HEK293 (cell line): Measurements from ENCODE around the gene HAUS5.

Experiments
- KLF1 ChIP-seq: fragments of 450-650 bp; formaldehyde crosslinking; IDR thresholded peaks from 2 replicates; pipeline ENCODE4 v1.5.1; 2016; ENCODE audit warnings: missing biosample characterization, missing genetic modification characterization
- KLF9 ChIP-seq: fragments of 450-650 bp; formaldehyde crosslinking; IDR thresholded peaks from 2 replicates; pipeline ENCODE4 v1.5.1; 2016; ENCODE audit warnings: missing biosample characterization, missing genetic modification characterization, low read depth
- PRDM1 ChIP-seq: fragments of 450-650 bp; formaldehyde crosslinking; IDR thresholded peaks from 2 replicates; pipeline ENCODE4; 2016; ENCODE audit warnings: missing biosample characterization, missing genetic modification characterization
- PRDM2 ChIP-seq: fragments of 450-650 bp; formaldehyde crosslinking; IDR thresholded peaks from 2 replicates; pipeline ENCODE4 v1.5.1; 2016; ENCODE audit warnings: missing biosample characterization, missing genetic modification characterization, borderline replicate concordance
- PRDM6 ChIP-seq: fragments of 450-650 bp; formaldehyde crosslinking; IDR thresholded peaks from 2 replicates; pipeline ENCODE4 v1.5.1; 2017; ENCODE audit warnings: missing biosample characterization, missing genetic modification characterization
- SCRT1 ChIP-seq: fragments of 450-650 bp; formaldehyde crosslinking; IDR thresholded peaks from 2 replicates; pipeline ENCODE4 v1.5.1; 2016; ENCODE audit warnings: missing biosample characterization, missing genetic modification characterization, borderline replicate concordance
- ZBTB20 ChIP-seq: fragments of 450-650 bp; formaldehyde crosslinking; IDR thresholded peaks from 2 replicates; pipeline ENCODE4 v1.5.1; 2016; ENCODE audit warnings: missing biosample characterization, missing genetic modification characterization
- ZNF350 ChIP-seq: fragments of 450-650 bp; formaldehyde crosslinking; IDR thresholded peaks from 2 replicates; pipeline ENCODE4 v1.5.0; 2017; ENCODE audit warnings: missing biosample characterization, mild to moderate bottlenecking, missing genetic modification characterization
- ZNF362 ChIP-seq: fragments of 450-650 bp; formaldehyde crosslinking; IDR thresholded peaks from 2 replicates; pipeline ENCODE4 v1.5.1; 2016; ENCODE audit warnings: missing biosample characterization, missing genetic modification characterization
- ZNF391 ChIP-seq: fragments of 450-650 bp; formaldehyde crosslinking; IDR thresholded peaks from 2 replicates; pipeline ENCODE4 v1.5.1; 2016; ENCODE audit warnings: low read depth, missing biosample characterization, missing genetic modification characterization, borderline replicate concordance
- ZNF398 ChIP-seq: fragments of 450-650 bp; formaldehyde crosslinking; IDR thresholded peaks from 2 replicates; pipeline ENCODE4 v1.5.1; 2017; ENCODE audit warnings: missing biosample characterization, missing genetic modification characterization
- ZNF423 ChIP-seq: fragments of 450-650 bp; formaldehyde crosslinking; IDR thresholded peaks from 2 replicates; pipeline ENCODE4 v1.5.1; 2016; ENCODE audit warnings: missing biosample characterization, missing genetic modification characterization
- ZNF518A ChIP-seq: fragments of 450-650 bp; formaldehyde crosslinking; conservative IDR thresholded peaks from 2 replicates; pipeline ENCODE4 v1.5.1; 2016; ENCODE audit warnings: low read depth, missing biosample characterization, missing genetic modification characterization
- ZNF521 ChIP-seq: fragments of 450-650 bp; formaldehyde crosslinking; IDR thresholded peaks from 2 replicates; pipeline ENCODE4 v1.5.1; 2017; ENCODE audit warnings: missing biosample characterization, mild to moderate bottlenecking, missing genetic modification characterization
- ZNF645 ChIP-seq: fragments of 450-650 bp; formaldehyde crosslinking; IDR thresholded peaks from 2 replicates; pipeline ENCODE4; 2016; ENCODE audit warnings: missing biosample characterization, missing genetic modification characterization
- ZNF654 ChIP-seq: fragments of 450-650 bp; formaldehyde crosslinking; IDR thresholded peaks from 2 replicates; pipeline ENCODE4 v1.5.1; 2016; ENCODE audit warnings: low read depth, missing biosample characterization, missing genetic modification characterization
- ZSCAN18 ChIP-seq: fragments of 450-650 bp; formaldehyde crosslinking; IDR thresholded peaks from 2 replicates; pipeline ENCODE4 v1.5.1; 2016; ENCODE audit warnings: missing biosample characterization, missing genetic modification characterization

HAUS5 gene

GRCh38 chr19:35628565-35629331 lies 16.2 kb downstream of the HAUS5 start, which contains the start of gene RBM42 (continued):
- TF ChIP-seq PRDM1 (tag by site-specific recombination) (peak; percentile 66; the same call in 1 of the 2 replicates), ZNF391 (peak; percentile 99), KLF1 (tag by site-specific recombination) (peak; percentile 97), ZNF398 (tag by site-specific recombination) (no peak), PRDM2 (no peak), PRDM6 (no peak; the same call in 1 of the 2 replicates), ZNF362 (tag by site-specific recombination) (no peak), ZBTB20 (tag by site-specific recombination) (peak; percentile 79), KLF9 (tag by site-specific recombination) (peak; percentile 72), SCRT1 (tag by site-specific recombination) (no peak), ZNF350 (tag by site-specific recombination) (no peak), ZNF521 (tag by site-specific recombination) (no peak), ZNF518A (tag by site-specific recombination) (peak; percentile 81), ZSCAN18 (tag by site-specific recombination) (peak; percentile 93; the same call in 1 of the 2 replicates), ZNF423 (tag by site-specific recombination) (no peak), ZNF645 (tag by site-specific recombination) (no peak), ZNF654 (no peak)
